ENCODE results near the gene MIOX.

- TF ChIP-seq FOS (IDR thresholded peaks at IDR 0.05; ENCODE audit: extremely low read depth, insufficient read length) (no peak), SP2 (IDR thresholded peaks at IDR 0.05; ENCODE audit: extremely low read depth, low read depth, low read length, poor library complexity, severe bottlenecking) (no peak), ZBTB33 (CRISPR knock-in tag; IDR thresholded peaks at IDR 0.05) (no peak)
- TF ChIP-seq, protein P1, sequence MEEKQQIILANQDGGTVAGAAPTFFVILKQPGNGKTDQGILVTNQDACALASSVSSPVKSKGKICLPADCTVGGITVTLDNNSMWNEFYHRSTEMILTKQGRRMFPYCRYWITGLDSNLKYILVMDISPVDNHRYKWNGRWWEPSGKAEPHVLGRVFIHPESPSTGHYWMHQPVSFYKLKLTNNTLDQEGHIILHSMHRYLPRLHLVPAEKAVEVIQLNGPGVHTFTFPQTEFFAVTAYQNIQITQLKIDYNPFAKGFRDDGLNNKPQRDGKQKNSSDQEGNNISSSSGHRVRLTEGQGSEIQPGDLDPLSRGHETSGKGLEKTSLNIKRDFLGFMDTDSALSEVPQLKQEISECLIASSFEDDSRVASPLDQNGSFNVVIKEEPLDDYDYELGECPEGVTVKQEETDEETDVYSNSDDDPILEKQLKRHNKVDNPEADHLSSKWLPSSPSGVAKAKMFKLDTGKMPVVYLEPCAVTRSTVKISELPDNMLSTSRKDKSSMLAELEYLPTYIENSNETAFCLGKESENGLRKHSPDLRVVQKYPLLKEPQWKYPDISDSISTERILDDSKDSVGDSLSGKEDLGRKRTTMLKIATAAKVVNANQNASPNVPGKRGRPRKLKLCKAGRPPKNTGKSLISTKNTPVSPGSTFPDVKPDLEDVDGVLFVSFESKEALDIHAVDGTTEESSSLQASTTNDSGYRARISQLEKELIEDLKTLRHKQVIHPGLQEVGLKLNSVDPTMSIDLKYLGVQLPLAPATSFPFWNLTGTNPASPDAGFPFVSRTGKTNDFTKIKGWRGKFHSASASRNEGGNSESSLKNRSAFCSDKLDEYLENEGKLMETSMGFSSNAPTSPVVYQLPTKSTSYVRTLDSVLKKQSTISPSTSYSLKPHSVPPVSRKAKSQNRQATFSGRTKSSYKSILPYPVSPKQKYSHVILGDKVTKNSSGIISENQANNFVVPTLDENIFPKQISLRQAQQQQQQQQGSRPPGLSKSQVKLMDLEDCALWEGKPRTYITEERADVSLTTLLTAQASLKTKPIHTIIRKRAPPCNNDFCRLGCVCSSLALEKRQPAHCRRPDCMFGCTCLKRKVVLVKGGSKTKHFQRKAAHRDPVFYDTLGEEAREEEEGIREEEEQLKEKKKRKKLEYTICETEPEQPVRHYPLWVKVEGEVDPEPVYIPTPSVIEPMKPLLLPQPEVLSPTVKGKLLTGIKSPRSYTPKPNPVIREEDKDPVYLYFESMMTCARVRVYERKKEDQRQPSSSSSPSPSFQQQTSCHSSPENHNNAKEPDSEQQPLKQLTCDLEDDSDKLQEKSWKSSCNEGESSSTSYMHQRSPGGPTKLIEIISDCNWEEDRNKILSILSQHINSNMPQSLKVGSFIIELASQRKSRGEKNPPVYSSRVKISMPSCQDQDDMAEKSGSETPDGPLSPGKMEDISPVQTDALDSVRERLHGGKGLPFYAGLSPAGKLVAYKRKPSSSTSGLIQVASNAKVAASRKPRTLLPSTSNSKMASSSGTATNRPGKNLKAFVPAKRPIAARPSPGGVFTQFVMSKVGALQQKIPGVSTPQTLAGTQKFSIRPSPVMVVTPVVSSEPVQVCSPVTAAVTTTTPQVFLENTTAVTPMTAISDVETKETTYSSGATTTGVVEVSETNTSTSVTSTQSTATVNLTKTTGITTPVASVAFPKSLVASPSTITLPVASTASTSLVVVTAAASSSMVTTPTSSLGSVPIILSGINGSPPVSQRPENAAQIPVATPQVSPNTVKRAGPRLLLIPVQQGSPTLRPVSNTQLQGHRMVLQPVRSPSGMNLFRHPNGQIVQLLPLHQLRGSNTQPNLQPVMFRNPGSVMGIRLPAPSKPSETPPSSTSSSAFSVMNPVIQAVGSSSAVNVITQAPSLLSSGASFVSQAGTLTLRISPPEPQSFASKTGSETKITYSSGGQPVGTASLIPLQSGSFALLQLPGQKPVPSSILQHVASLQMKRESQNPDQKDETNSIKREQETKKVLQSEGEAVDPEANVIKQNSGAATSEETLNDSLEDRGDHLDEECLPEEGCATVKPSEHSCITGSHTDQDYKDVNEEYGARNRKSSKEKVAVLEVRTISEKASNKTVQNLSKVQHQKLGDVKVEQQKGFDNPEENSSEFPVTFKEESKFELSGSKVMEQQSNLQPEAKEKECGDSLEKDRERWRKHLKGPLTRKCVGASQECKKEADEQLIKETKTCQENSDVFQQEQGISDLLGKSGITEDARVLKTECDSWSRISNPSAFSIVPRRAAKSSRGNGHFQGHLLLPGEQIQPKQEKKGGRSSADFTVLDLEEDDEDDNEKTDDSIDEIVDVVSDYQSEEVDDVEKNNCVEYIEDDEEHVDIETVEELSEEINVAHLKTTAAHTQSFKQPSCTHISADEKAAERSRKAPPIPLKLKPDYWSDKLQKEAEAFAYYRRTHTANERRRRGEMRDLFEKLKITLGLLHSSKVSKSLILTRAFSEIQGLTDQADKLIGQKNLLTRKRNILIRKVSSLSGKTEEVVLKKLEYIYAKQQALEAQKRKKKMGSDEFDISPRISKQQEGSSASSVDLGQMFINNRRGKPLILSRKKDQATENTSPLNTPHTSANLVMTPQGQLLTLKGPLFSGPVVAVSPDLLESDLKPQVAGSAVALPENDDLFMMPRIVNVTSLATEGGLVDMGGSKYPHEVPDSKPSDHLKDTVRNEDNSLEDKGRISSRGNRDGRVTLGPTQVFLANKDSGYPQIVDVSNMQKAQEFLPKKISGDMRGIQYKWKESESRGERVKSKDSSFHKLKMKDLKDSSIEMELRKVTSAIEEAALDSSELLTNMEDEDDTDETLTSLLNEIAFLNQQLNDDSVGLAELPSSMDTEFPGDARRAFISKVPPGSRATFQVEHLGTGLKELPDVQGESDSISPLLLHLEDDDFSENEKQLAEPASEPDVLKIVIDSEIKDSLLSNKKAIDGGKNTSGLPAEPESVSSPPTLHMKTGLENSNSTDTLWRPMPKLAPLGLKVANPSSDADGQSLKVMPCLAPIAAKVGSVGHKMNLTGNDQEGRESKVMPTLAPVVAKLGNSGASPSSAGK (IDR thresholded peaks at IDR 0.05), result no peak
Measured at GRCh38 chr22:50447576-50448551, 38.8 kb upstream of the MIOX start.
